Medulla oblongata (tissue), 1 donor: ENCODE results near the gene SH2D3C.

Source experiments
- DNase-seq: peaks from one replicate; pipeline ENCODE4 v3.0.0-alpha.2; 2015; ENCODE audit errors: extremely low spot score

Gene SH2D3C, protein sequence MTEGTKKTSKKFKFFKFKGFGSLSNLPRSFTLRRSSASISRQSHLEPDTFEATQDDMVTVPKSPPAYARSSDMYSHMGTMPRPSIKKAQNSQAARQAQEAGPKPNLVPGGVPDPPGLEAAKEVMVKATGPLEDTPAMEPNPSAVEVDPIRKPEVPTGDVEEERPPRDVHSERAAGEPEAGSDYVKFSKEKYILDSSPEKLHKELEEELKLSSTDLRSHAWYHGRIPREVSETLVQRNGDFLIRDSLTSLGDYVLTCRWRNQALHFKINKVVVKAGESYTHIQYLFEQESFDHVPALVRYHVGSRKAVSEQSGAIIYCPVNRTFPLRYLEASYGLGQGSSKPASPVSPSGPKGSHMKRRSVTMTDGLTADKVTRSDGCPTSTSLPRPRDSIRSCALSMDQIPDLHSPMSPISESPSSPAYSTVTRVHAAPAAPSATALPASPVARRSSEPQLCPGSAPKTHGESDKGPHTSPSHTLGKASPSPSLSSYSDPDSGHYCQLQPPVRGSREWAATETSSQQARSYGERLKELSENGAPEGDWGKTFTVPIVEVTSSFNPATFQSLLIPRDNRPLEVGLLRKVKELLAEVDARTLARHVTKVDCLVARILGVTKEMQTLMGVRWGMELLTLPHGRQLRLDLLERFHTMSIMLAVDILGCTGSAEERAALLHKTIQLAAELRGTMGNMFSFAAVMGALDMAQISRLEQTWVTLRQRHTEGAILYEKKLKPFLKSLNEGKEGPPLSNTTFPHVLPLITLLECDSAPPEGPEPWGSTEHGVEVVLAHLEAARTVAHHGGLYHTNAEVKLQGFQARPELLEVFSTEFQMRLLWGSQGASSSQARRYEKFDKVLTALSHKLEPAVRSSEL

GRCh38 chr9:127778280-127779135 is at the start of gene SH2D3C:
Gene SH2D3C, minus strand, starts transcription at chr9:127778666. Its CDS starts 39 bp downstream, at chr9:127778627.
- peak; percentile 66 for DNase-seq

GRCh38 chr9:127826253-127826913 is 47.9 kb upstream of the SH2D3C start:
- no peak for DNase-seq

GRCh38 chr9:127825319-127826051 is 47.0 kb upstream of the SH2D3C start:
- DNase-seq = no peak

DNA sequence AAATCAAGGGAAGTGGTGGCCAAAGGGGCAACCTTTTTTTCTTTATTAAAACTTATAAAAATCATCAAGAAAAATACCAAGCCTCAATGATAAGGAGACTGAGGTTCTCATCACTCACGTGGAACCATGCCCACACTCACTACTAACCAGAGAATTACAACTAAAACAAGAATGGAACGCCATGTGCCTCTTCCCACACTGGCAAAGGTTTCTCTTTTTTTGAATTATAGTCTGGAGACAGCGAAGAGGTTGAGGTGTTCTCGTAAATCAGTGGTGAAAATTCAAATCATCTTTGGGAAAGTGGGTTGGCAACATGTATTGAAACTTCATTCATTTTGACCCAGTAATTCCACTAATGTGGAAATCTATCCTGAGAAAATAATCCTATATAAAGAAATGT is 43.6 kb upstream of the SH2D3C start:
- no peak for DNase-seq

- DNase-seq = no peak
Observed at GRCh38 chr9:127818574-127818973, 40.1 kb upstream of the SH2D3C start.

DNA sequence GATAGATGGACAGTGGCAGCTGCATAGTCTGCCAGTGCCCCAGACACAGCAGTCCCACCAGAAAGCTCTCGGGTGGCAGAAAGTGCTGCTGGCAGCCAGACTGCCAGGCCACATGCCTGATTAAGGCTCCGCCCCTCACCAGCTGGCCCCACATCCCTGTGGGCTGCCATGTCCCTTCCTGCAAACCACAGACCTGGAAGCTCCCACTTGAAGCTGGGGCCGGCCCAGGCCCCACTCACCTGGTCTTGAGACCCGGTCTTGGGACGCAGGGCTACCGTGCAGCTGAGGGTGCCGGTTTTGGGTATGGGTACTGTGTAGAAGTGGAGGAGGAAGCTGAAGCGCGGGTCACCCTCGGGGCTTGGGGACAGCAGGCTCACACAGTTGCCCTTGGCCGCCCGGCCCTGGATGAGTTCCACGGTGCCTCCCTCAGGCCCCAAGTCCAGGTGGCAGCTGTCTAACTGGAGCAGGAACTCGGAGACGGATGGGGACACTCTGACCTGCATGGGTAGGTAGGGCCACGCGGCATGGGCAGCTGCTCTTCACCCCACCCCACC is 39.5 kb upstream of the SH2D3C start:
- DNase-seq = no peak

DNA sequence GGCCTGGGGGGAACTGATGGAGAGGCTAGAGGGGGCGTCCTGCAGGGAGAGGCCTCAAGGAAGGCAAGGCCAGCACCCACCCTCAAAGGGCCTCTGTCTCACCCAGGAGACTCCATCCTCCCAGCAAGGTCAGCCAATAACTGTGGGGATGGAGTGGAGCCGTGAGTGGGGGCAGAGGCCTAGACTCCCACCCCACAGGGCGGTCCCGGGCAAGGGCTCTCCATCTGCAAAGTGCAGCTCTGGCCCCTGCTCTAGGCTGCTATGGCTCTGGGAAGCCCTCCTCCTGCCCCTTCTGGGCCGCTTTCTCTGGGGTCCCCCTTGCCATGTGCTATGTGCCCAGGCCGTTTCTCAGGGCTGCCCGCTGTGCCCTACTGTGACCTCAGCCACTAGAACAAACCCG is 38.3 kb upstream of the SH2D3C start:
- no peak for DNase-seq

GRCh38 chr9:127816362-127816725 is 37.9 kb upstream of the SH2D3C start:
- no peak for DNase-seq

DNA sequence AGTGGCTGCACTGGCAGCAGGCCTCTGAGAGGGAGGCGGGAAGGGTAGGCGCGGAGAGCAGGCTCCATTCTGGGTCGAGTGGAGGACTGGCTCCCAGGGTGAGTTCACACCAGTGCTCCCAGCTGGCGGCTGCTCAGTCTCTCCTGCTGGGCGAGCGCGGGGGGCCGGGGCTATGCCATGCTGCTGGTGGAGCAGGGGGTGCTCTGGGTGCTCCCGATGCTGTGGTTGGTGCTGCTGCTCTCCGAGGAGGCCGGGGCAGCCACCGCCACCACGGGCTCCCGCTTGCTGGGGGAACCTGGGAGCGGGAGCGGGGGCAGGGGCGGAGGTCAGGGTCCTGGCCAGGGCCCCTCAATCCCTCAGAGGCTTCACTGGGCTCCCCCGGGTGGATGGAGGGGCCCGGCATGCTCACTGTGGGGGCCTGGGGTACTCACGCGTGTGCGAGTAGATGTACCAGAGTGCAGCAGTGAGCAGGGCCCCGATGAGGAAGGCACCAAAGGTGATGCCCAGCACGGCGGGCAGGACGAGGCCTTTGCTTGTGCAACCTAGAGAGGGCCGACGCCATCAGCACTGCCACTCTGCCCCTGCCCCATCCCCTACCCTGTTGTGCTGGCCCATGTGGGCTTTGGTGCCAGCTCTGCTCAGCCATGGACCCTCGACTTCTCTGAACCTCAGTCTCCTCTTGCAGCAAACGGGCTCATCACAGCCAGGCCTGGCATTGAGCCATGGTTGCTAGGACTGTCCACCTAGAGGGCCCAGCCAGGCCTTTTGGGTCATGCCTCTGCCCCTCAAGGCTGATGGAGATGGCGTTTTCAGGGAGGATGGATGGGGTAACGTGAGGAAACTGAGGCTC is 37.3 kb upstream of the SH2D3C start:
- DNase-seq = no peak

GRCh38 chr9:127814619-127815511 is 36.4 kb upstream of the SH2D3C start:
- no peak for DNase-seq

DNA sequence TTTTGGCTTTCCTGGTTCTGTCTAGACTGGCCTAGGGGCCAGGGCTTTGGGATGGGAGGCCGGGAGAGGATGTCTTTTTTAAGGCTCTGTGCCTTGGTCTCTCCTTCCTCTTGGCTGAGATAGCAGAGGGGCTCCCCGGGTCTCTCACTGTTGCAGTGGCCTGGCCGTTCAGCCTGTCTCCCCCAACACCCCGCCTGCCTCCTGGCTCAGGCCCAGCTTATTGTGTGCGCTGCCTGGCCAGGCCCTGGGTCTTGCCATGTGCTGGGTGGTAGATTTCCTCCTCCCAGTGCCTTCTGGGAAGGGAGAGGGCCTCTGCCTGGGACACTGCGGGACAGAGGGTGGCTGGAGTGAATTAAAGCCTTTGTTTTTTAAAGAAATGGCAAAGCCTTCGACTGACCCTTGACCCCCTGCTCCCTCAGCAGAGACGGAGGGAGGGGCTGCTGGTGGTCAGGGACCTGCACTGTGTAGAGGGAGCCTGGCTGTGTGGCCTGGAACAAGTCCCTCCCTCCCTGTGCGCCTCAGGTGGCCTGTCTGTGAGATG is 35.3 kb upstream of the SH2D3C start:
- DNase-seq = no peak

- no peak for DNase-seq
Observed at GRCh38 chr9:127812936-127813675, 34.6 kb upstream of the SH2D3C start.

GRCh38 chr9:127812011-127812410 is 33.5 kb upstream of the SH2D3C start:
- DNase-seq = no peak

GRCh38 chr9:127810378-127811187 is 32.1 kb upstream of the SH2D3C start:
- no peak for DNase-seq

DNA sequence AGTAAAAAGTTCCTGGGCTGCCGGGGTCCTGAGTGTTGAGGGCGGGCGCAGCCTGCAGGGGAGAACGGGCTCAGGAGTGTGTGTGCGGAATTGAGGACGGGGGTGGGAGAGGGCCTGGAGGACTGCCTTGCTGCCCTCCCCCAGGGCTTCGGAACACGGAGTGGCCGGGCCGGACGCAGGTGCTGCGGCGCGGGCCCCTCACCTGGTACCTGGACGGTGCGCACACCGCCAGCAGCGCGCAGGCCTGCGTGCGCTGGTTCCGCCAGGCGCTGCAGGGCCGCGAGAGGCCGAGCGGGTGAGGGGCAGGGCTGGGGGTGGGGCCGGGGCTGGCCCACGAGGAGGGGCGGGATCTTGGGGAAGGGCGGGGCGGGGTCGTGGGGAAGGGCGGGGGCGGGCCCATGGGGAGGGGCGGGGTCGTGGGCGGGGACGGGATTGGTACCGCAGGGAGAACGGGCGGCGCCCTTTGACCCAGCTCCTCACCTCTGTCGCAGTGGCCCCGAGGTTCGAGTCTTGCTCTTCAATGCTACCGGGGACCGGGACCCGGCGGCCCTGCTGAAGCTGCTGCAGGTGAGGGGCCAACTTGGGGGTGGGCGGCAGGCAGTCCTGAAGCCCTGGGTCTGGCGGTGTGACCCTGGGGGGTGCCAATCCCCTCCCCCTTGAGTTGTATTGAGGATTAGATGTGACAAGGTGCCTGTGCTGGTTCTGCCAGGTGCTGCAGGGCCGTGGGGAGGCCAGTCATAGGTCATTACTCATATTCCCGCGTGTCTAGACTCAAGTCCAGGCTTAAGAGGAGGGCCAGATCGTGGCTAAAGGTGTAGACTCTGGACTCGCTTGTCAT is 31.3 kb upstream of the SH2D3C start:
- no peak for DNase-seq
